Neural progenitor cell (in vitro differentiated cells): Measurements from ENCODE around the gene KLHDC8B.

Experiments used
- EZH2 ChIP-seq: fragments of 200-600 bp; sonication (generic); IDR thresholded peaks from 2 replicates; pipeline ENCODE4 v1.6.1; 2017; ENCODE audit warnings: antibody characterized with exemption, mild to moderate bottlenecking, moderate library complexity
- EZH2phosphoT487 ChIP-seq: fragments of 200-600 bp; sonication (generic); IDR thresholded peaks from 2 replicates; pipeline ENCODE4 v1.6.1; 2017; ENCODE audit warnings: antibody characterized with exemption
- TF ChIP-seq, protein P1 (sequence below): fragments of 200-600 bp; sonication (generic); IDR thresholded peaks from 2 replicates; pipeline ENCODE4 v1.5.1; 2017; ENCODE audit warnings: antibody characterized with exemption, mild to moderate bottlenecking

DNA sequence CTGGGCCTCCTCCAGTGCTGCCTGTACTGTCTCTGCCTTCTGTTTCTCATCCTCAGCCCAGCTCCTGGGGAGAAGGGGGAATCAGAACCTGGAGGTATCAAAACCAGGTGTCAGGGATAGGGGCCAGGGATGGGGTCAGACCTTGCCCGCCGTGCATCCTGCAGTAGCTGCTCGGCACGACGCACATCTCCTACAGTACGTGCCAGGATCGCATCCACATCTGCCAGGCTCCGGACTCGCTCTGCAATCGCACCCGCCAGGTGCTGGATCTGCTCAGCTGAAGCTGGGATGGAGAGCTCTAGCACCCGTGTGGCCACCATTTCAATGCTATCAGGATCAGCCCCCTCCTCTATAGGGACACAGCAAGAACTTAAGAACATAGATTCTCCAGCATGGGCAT lies 49.4 kb upstream of the KLHDC8B start:
- TF ChIP-seq, protein P1, sequence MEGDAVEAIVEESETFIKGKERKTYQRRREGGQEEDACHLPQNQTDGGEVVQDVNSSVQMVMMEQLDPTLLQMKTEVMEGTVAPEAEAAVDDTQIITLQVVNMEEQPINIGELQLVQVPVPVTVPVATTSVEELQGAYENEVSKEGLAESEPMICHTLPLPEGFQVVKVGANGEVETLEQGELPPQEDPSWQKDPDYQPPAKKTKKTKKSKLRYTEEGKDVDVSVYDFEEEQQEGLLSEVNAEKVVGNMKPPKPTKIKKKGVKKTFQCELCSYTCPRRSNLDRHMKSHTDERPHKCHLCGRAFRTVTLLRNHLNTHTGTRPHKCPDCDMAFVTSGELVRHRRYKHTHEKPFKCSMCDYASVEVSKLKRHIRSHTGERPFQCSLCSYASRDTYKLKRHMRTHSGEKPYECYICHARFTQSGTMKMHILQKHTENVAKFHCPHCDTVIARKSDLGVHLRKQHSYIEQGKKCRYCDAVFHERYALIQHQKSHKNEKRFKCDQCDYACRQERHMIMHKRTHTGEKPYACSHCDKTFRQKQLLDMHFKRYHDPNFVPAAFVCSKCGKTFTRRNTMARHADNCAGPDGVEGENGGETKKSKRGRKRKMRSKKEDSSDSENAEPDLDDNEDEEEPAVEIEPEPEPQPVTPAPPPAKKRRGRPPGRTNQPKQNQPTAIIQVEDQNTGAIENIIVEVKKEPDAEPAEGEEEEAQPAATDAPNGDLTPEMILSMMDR: no peak
- TF ChIP-seq EZH2 (no peak), EZH2phosphoT487 (no peak)
